K562 (cell line): ENCODE data around the gene MYBPC3. TPM values are rescaled to one million over a fixed set of nuclear protein-coding genes. Genes with fewer than 3 reads are reported as not detected.

Source experiments
- ATAC-seq: fragments of 200-7000 bp; cut with Tn5 transposase; 3 replicates; pipeline ENCODE4 v1.9.1; 2020; ENCODE audit warnings: moderate library complexity
- BruUV-seq: library from RNA; stranded (reverse); fragments of 400-500 nt; replicated peaks from 2 replicates; lab custom pipeline; 2021; lab: Mats Ljungman, UMichigan
- CTCF ChIA-PET: fragments of 300-600 bp; formaldehyde crosslinking; extraction: SDS; loops from one replicate; lab custom pipeline; 2021; ENCODE audit warnings: low intra/inter-chr PET ratio; lab: Yijun Ruan, JAX
- POLR2A ChIA-PET: fragments of 300-600, 350-650 bp; sonication (Branson Sonifier 250); formaldehyde crosslinking; extraction: SDS; loops from one replicate; lab custom pipeline; 2021; ENCODE audit warnings: antibody characterized with exemption, inconsistent platforms; lab: Yijun Ruan, JAX
- DNase-seq, 4 experiments: peaks; one replicate each; pipeline versions ENCODE4 v3.0.0 to v3.0.0-alpha.2; 2011 to 2018; ENCODE audit warnings: low spot score in 3 of 4, mixed read lengths in 3 of 4; ENCODE audit errors: extremely low read depth in 1 of 4
- FAIRE-seq: peaks from 2 replicates; lab custom pipeline; 2011; peaks lifted over from hg19 to GRCh38; lab: Jason Lieb, UNC
- H2AFZ ChIP-seq: 2 replicates; pipeline ENCODE4 v1.6.0; 2011; ENCODE audit warnings: low read depth, low read length, control low read depth, inconsistent platforms
- H3K27ac ChIP-seq: fragments of 200-600 bp; 3 replicates; pipeline ENCODE4 v1.8.0; 2011; ENCODE audit warnings: low read depth, mild to moderate bottlenecking, control low read depth, inconsistent platforms, low read length, moderate library complexity, mixed read lengths; ENCODE audit errors: extremely low read depth
- H3K27me3 ChIP-seq, 2 experiments: fragments of 300-600 bp in 1 of 2; 2 replicates in 1 of 2; 3 replicates in 1 of 2; pipeline versions ENCODE4 v1.6.0 to v1.8.0; 2011; ENCODE audit warnings: inconsistent platforms in 2 of 2, low read length in 2 of 2, mild to moderate bottlenecking in 1 of 2, mixed read lengths in 1 of 2, moderate library complexity in 1 of 2; ENCODE audit not compliant: control insufficient read depth in 2 of 2, insufficient read depth in 2 of 2
- H3K36me3 ChIP-seq: fragments of 300-600 bp; 3 replicates; pipeline ENCODE4 v1.8.0; 2011; ENCODE audit warnings: mild to moderate bottlenecking, low read length, inconsistent platforms; ENCODE audit not compliant: control insufficient read depth, insufficient read depth
- H3K4me1 ChIP-seq, 2 experiments: fragments of 200-600 bp in 1 of 2; replicated peaks in 1 of 2; 2 replicates in 1 of 2; 3 replicates in 1 of 2; pipeline versions ENCODE4 v1.5.1 to v1.8.0; 2011; ENCODE audit warnings: inconsistent platforms in 2 of 2, low read length in 2 of 2, mild to moderate bottlenecking in 1 of 2, mixed read lengths in 1 of 2, moderate library complexity in 1 of 2; ENCODE audit not compliant: control insufficient read depth in 2 of 2, insufficient read depth in 2 of 2
- H3K4me2 ChIP-seq: 2 replicates; pipeline ENCODE4 v1.6.1; 2011; ENCODE audit warnings: low read length, control low read depth, inconsistent platforms, mixed read lengths; ENCODE audit not compliant: insufficient read depth
- H3K4me3 ChIP-seq: fragments of 200-600 bp; sonication (generic), shearing (Covaris generic); 2 replicates; pipeline ENCODE4 v1.5.1; 2016; ENCODE audit warnings: control low read depth, inconsistent platforms
- H3K79me2 ChIP-seq: fragments of 200-600 bp; 3 replicates; pipeline ENCODE4 v1.8.0; 2011; ENCODE audit warnings: low read length, inconsistent platforms; ENCODE audit not compliant: control insufficient read depth, insufficient read depth
- H3K9ac ChIP-seq, 2 experiments: 2 replicates each; pipeline versions ENCODE4 v1.6.0 to v1.6.1; 2011; ENCODE audit warnings: low read depth in 2 of 2, low read length in 2 of 2, control low read depth in 1 of 2, inconsistent platforms in 1 of 2, mild to moderate bottlenecking in 1 of 2, mixed read lengths in 1 of 2; ENCODE audit not compliant: insufficient read depth in 1 of 2
- H3K9me1 ChIP-seq: one replicate; pipeline ENCODE4 v1.6.0; 2011; ENCODE audit warnings: inconsistent platforms, mild to moderate bottlenecking, low read length, moderate library complexity; ENCODE audit not compliant: control insufficient read depth, insufficient read depth
- H3K9me3 ChIP-seq: replicated peaks from 2 replicates; pipeline ENCODE4 v1.5.1; 2011; ENCODE audit warnings: low read depth, low read length, inconsistent platforms; ENCODE audit not compliant: control insufficient read depth, insufficient read depth
- H4K20me1 ChIP-seq: replicated peaks from 2 replicates; pipeline ENCODE4 v1.6.1; 2011; ENCODE audit warnings: low read length, inconsistent platforms, mixed read lengths; ENCODE audit not compliant: control insufficient read depth, insufficient read depth
- ARID3B ChIP-seq: fragments of 250-450 bp; sonication (Bioruptor Pico); IDR thresholded peaks from 2 replicates; pipeline ENCODE4 v1.4.0; 2020; ENCODE audit warnings: borderline replicate concordance
- ZKSCAN8 ChIP-seq: fragments of 200-800 bp; sonication (Bioruptor generic); IDR thresholded peaks from 2 replicates; pipeline ENCODE4 v1.6.1; 2016; ENCODE audit warnings: missing genetic modification characterization, missing compliant biosample characterization
- WGBS: fragments of 100-300 bp; shearing (Covaris generic); methylation state at CpG from one replicate; pipeline ENCODE4 v1.1.6; 2016; ENCODE audit warnings: low coverage, mixed read lengths; ENCODE audit not compliant: insufficient coverage; ENCODE audit errors: missing lambda C conversion rate; 5-methylcytosine and 5-hydroxymethylcytosine counted together
- in situ Hi-C: fragments of 300-500 bp; cut with MboI; formaldehyde crosslinking; loops from 4 replicates; pipeline ENCODE4 v1.15.0; 2018; ENCODE audit warnings: inconsistent platforms, mixed read lengths
- intact Hi-C: fragments of 100-400 bp; cut with micrococcal nuclease; formaldehyde crosslinking; loops from 2 replicates; pipeline ENCODE4 v1.14.2; 2022
- polyA plus RNA-seq, 8 experiments: library from polyadenylated mRNA; depleted of rRNA in 4 of 8; stranded (reverse) in 5 of 8; unstranded in 3 of 8; fragments of >200 nt; fragmentation: Nextera tagmentation in 2 of 8; fragmentation: Illumina TruSeq in 1 of 8; extraction: Ambion mirVana in 2 of 8; extraction: Trizol in 1 of 8; gene quantifications; 2 replicates each; pipeline versions ENCODE4 v1.2.1 to v1.2.3, GENCODE V29; 2011 to 2014; ENCODE audit warnings: inconsistent platforms in 1 of 8, missing spikeins in 1 of 8
- total RNA-seq, 7 experiments: library from RNA; depleted of rRNA in 6 of 7; stranded (reverse); fragments of >200 nt in 6 of 7; fragmentation: Illumina TruSeq in 2 of 7; extraction: Trizol in 2 of 7; gene quantifications; 2 replicates each; pipeline versions ENCODE4 v1.2.1 to v1.2.3, GENCODE V29; 2011 to 2021; ENCODE audit warnings: low replicate concordance in 1 of 7

Gene MYBPC3
- total and polyA plus RNA-seq, 9 of the 15 experiments (the other 6 are each of a cell fraction or from before 2014, with no cell fraction given): 0.01 TPM; not detected in 8

- 95% methylated on average over 4 of the region's 6 CpGs for WGBS
- Histone ChIP-seq H3K79me2 (no peaks in the 10 kb centered on the region), H3K27me3 (no peaks in the 10 kb centered on the region), H3K9me3 (no peaks in the 10 kb centered on the region), H4K20me1 (no peaks in the 10 kb centered on the region), H3K4me1 (peaks cover 39 to 66% of the 10 kb centered on the region in 2 experiments), H3K36me3 (no peaks in the 10 kb centered on the region), H3K27ac (no peak overlapping the region), H2AFZ (no peak overlapping the region), H3K9ac (no peak overlapping the region), H3K4me2 (no peak overlapping the region), H3K9me1 (no peaks in the 10 kb centered on the region), H3K4me3 (no peak overlapping the region)
- ChIA-PET POLR2A (interaction anchor here (0.8 to 1.2 kb wide), 2 partner anchors 12 to 126 kb away, joined by 3 to 7 read pairs; partner anchors contain the start of gene SPI1), CTCF (no interaction called here)
- in situ Hi-C loops (no loop called here), intact Hi-C loops (no loop called here)
- ATAC-seq: no peak
- DNase-seq: peak in 1 of 4 experiments; percentile 5
- no peak for FAIRE-seq
- BruUV-seq: no TSS peak
- no peak for TF ChIP-seq ARID3B (CRISPR knock-in tag)
- peak; percentile 38; the same call in 1 of the 2 replicates for TF ChIP-seq ZKSCAN8 (CRISPR knock-in tag)
Measured at GRCh38 chr11:47390422-47390760, 37.9 kb upstream of the MYBPC3 start.
